ENCODE measurements around the gene USP2. TPM values are rescaled to one million over a fixed set of nuclear protein-coding genes. Genes with fewer than 3 reads are reported as not detected.

Gene USP2
- total RNA-seq, 1 experiment from 2014 or later = 0.14 TPM

DNA sequence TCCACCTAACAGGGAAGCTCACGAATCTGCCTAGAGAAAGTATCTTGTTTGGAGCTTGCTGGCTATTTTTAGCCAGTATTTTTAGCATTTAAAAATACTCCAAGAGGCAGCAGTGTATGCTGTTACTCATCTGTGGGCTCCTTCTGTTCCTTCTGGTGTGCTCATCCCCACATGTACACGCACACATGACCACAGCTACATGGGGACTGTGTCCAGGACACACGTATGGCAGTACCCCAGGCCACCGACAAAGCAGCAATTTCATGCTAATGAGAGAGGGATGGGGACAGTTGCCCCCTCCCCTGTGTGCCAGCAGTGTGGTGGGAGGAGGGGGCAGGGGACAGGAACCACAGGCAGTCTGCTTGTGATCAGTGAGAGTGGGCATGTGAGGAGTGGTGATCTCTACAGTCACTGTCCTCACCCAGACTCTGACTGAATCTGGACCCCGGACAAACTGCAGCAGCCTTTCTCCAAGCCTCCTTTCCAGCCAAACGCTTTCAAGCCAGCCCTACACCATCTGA is 16.4 kb downstream of the USP2 start:
- Mint-ChIP-seq H3K27me3 (ENCODE audit: insufficient read depth, unreplicated experiment) (no peaks in the 10 kb centered on the region), H3K4me1 (ENCODE audit: insufficient read depth, unreplicated experiment) (peaks cover 71% of the 10 kb centered on the region), H3K9me3 (ENCODE audit: unreplicated experiment) (no peaks in the 10 kb centered on the region), H3K27ac (ENCODE audit: low read depth, unreplicated experiment) (no peak overlapping the region), H3K36me3 (ENCODE audit: insufficient read depth, unreplicated experiment) (peaks cover 6% of the 10 kb centered on the region), H3K4me3 (ENCODE audit: unreplicated experiment) (no peak overlapping the region)
- TF ChIP-seq, protein P1, sequence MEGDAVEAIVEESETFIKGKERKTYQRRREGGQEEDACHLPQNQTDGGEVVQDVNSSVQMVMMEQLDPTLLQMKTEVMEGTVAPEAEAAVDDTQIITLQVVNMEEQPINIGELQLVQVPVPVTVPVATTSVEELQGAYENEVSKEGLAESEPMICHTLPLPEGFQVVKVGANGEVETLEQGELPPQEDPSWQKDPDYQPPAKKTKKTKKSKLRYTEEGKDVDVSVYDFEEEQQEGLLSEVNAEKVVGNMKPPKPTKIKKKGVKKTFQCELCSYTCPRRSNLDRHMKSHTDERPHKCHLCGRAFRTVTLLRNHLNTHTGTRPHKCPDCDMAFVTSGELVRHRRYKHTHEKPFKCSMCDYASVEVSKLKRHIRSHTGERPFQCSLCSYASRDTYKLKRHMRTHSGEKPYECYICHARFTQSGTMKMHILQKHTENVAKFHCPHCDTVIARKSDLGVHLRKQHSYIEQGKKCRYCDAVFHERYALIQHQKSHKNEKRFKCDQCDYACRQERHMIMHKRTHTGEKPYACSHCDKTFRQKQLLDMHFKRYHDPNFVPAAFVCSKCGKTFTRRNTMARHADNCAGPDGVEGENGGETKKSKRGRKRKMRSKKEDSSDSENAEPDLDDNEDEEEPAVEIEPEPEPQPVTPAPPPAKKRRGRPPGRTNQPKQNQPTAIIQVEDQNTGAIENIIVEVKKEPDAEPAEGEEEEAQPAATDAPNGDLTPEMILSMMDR (IDR thresholded peaks at IDR 0.05; ENCODE audit: unreplicated experiment) = no peak
- no peak for DNase-seq (ENCODE audit: unreplicated experiment)
- ChIA-PET POLR2A (interaction anchor here (0.6 kb wide), 2 partner anchors 13 to 745 kb away, joined by 3 to 4 read pairs; no protein-coding TSS in a partner anchor), CTCF (interaction anchor here (0.6 to 2.1 kb wide), 5 partner anchors 8 to 161 kb away, joined by 3 to 16 read pairs (median 6); no protein-coding TSS in a partner anchor)
- intact Hi-C loops (cut with micrococcal nuclease) = no loop called here
- BruUV-seq (replicated peaks) = no TSS peak

GRCh38 chr11:119363851-119364590 is 17.5 kb downstream of the USP2 start:
- no peak for DNase-seq (ENCODE audit: unreplicated experiment)
- ChIA-PET POLR2A (interaction anchor here (0.6 kb wide), 1 partner anchor 46 kb away, joined by 3 read pairs; no protein-coding TSS in a partner anchor), CTCF (interaction anchor here (0.6 to 9.2 kb wide), 5 partner anchors 8 to 160 kb away, joined by 3 to 415 read pairs (median 12); partner anchors contain the start of gene USP2)
- H3K27me3 Mint-ChIP-seq (ENCODE audit: insufficient read depth, unreplicated experiment) = no peaks in the 10 kb centered on the region
- TF ChIP-seq, protein P1 (IDR thresholded peaks at IDR 0.05; ENCODE audit: unreplicated experiment) = no peak
- H3K4me1 Mint-ChIP-seq (ENCODE audit: insufficient read depth, unreplicated experiment) = peaks cover 73% of the 10 kb centered on the region
- H3K9me3 Mint-ChIP-seq (ENCODE audit: unreplicated experiment) = no peaks in the 10 kb centered on the region
- intact Hi-C loops (cut with micrococcal nuclease) = no loop called here
- BruUV-seq (replicated peaks) = no TSS peak
- no peak overlapping the region for H3K4me3 Mint-ChIP-seq (ENCODE audit: unreplicated experiment)
- H3K27ac Mint-ChIP-seq (ENCODE audit: low read depth, unreplicated experiment) = no peak overlapping the region
- H3K36me3 Mint-ChIP-seq (ENCODE audit: insufficient read depth, unreplicated experiment) = peaks cover 6% of the 10 kb centered on the region

DNA sequence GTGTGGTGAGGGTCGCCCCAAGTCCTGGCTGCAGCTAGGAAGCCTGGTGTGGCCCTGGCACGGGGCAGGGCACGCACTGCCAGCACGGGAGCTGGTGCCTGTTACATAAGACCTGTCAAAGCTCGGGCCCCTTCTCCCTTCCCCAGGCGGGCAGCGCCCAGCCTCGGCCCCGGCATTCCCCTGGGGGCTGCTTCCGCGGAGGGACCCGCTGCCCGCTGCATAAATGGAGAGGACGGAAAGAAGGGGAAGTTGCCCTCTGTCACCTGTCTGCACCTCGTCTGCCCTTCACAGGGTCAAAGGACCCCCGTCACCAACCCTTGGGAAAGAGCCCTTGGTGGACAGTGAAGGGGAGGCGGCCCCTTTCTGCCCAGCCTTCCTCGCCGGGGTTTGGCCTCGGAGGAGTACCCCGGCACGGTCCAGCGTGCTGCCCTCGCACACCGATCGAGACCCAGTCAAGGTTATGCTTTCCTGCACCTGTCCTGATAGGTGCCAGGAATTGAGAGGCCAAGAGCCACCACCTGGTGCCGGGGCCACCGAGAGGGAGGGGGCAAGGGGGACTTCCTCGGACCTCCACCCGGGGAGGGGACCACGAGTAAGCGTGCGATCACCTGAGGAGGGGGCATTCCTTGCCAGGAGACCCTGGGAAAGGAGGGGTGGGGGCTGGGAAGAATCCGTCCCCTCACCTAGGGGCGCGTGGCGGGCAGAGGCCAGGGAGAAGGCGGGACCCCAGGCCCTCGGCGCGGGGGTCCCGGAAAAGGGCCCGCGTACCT is 18.2 kb downstream of the USP2 start:
- POLR2A ChIA-PET = interaction anchor here (1.0 to 3.0 kb wide), 4 partner anchors 7 to 157 kb away, joined by 3 to 39 read pairs (median 11); partner anchors contain the start of genes CBL and USP2
- Mint-ChIP-seq H3K27ac (ENCODE audit: low read depth, unreplicated experiment) (no peak overlapping the region), H3K4me1 (ENCODE audit: insufficient read depth, unreplicated experiment) (peaks cover 66% of the 10 kb centered on the region), H3K4me3 (ENCODE audit: unreplicated experiment) (no peak overlapping the region), H3K27me3 (ENCODE audit: insufficient read depth, unreplicated experiment) (no peaks in the 10 kb centered on the region), H3K36me3 (ENCODE audit: insufficient read depth, unreplicated experiment) (peaks cover 6% of the 10 kb centered on the region), H3K9me3 (ENCODE audit: unreplicated experiment) (no peaks in the 10 kb centered on the region)
- BruUV-seq (replicated peaks) = no TSS peak
- CTCF ChIA-PET = interaction anchor here (0.6 to 9.2 kb wide), 4 partner anchors 13 to 1052 kb away, joined by 3 to 415 read pairs (median 6); partner anchors contain the start of gene USP2
- TF ChIP-seq, protein P1 (IDR thresholded peaks at IDR 0.05; ENCODE audit: unreplicated experiment) = no peak
- DNase-seq (ENCODE audit: unreplicated experiment) = no peak
- intact Hi-C loops (cut with micrococcal nuclease) = no loop called here

DNA sequence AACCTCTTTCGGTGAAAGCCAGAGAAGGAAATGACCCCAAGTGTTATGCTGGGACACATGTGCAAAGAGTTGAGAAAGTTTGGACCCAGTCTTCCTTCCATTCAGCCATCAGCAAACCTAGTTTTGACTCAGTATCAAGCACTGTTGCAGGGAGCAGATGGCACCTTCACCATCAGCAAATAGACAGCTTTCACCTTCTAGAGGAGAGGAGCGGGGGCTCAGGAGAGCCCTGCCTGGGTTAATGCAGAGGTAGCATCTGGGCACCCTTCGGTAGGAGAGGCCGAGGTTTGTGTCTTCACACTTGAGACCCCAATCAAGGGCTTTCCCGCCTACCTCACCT is 18.8 kb downstream of the USP2 start:
- CTCF ChIA-PET = interaction anchor here (0.6 to 9.2 kb wide), 4 partner anchors 13 to 1052 kb away, joined by 3 to 415 read pairs (median 6); partner anchors contain the start of gene USP2
- Mint-ChIP-seq H3K9me3 (ENCODE audit: unreplicated experiment) (no peaks in the 10 kb centered on the region), H3K27me3 (ENCODE audit: insufficient read depth, unreplicated experiment) (no peaks in the 10 kb centered on the region), H3K36me3 (ENCODE audit: insufficient read depth, unreplicated experiment) (peaks cover 8% of the 10 kb centered on the region), H3K4me1 (ENCODE audit: insufficient read depth, unreplicated experiment) (peaks cover 61% of the 10 kb centered on the region), H3K4me3 (ENCODE audit: unreplicated experiment) (no peak overlapping the region), H3K27ac (ENCODE audit: low read depth, unreplicated experiment) (no peak overlapping the region)
- BruUV-seq (replicated peaks) = no TSS peak
- intact Hi-C loops (cut with micrococcal nuclease) = no loop called here
- POLR2A ChIA-PET = interaction anchor here (0.6 to 3.0 kb wide), 6 partner anchors 8 to 570 kb away, joined by 3 to 39 read pairs (median 10); partner anchors contain the start of genes CBL and USP2
- DNase-seq (ENCODE audit: unreplicated experiment) = no peak
- TF ChIP-seq, protein P1 (IDR thresholded peaks at IDR 0.05; ENCODE audit: unreplicated experiment) = no peak
